Stimulated activated CD4-positive, alpha-beta T cell treated with anti-CD3 and anti-CD28 coated beads, TNF-alpha, amount 100 ng/mL, for 24 hours (primary cell): ENCODE results near the gene CERS5.

ENCODE experiments used
- DNase-seq, 3 experiments: peaks; one replicate each; pipeline ENCODE4 v3.0.0-alpha.2; 2020; ENCODE audit warnings: low read depth in 3 of 3

The CERS5 gene

DNA sequence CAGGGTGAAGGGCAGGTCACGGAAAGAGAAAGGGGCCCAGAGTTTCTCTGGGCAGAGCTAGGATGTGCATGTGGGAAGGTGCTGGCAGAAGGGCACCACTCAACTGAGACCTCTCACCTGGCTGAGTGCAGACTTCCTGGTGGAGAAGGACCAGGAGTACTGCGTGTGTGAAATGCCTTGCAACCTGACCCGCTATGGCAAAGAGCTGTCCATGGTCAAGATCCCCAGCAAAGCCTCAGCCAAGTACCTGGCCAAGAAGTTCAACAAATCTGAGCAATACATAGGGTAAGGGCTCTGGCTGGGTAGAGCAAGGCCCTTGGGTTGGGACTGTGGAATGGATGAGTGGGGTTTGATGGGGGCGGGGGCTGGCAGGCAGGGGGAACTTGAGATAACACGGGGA is 87.4 kb downstream of the CERS5 start:
- no peak for DNase-seq
